ENCODE measurements around the gene RABEPK. TPM values are rescaled to one million over a fixed set of nuclear protein-coding genes. Genes with fewer than 3 reads are reported as not detected.

Gene RABEPK
- total and polyA plus RNA-seq, 12 donors: 6.5 to 24.3 (median 10.2) TPM

- Histone ChIP-seq H3K9me3 (no peaks in the 10 kb centered on the region), H3K27ac (peak overlapping the region in 2 of 10 donors; percentile 16 to 95), H3K4me1 (peaks cover 0 to 51% (median 16%) of the 10 kb centered on the region in 9 donors), H3K27me3 (no peaks in the 10 kb centered on the region), H3K36me3 (peaks cover 0 to 8% (median 0%) of the 10 kb centered on the region in 9 donors), H3K4me3 (no peak overlapping the region)
- no peak for ATAC-seq
- TF ChIP-seq, protein P1, sequence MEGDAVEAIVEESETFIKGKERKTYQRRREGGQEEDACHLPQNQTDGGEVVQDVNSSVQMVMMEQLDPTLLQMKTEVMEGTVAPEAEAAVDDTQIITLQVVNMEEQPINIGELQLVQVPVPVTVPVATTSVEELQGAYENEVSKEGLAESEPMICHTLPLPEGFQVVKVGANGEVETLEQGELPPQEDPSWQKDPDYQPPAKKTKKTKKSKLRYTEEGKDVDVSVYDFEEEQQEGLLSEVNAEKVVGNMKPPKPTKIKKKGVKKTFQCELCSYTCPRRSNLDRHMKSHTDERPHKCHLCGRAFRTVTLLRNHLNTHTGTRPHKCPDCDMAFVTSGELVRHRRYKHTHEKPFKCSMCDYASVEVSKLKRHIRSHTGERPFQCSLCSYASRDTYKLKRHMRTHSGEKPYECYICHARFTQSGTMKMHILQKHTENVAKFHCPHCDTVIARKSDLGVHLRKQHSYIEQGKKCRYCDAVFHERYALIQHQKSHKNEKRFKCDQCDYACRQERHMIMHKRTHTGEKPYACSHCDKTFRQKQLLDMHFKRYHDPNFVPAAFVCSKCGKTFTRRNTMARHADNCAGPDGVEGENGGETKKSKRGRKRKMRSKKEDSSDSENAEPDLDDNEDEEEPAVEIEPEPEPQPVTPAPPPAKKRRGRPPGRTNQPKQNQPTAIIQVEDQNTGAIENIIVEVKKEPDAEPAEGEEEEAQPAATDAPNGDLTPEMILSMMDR (IDR thresholded peaks at IDR 0.05): no peak
- intact Hi-C loops (cut with DNase I): loop anchor here in 3 of 10 donors (5.0 to 10.0 kb wide), 2 partner anchors 113 to 116 kb away; no protein-coding TSS in a partner anchor
- WGBS, 2 donors: 61 to 81% methylated on average over 2 of the region's 2 CpGs
- DNase-seq: no peak
These were observed 58.6 kb downstream of the RABEPK start for GRCh38 chr9:125258832-125259534.

GRCh38 chr9:125260561-125260960, 60.2 kb downstream of the RABEPK start:
- no peak overlapping the region for H3K4me3 ChIP-seq
- no peaks in the 10 kb centered on the region for H3K27me3 ChIP-seq
- TF ChIP-seq, protein P1 (IDR thresholded peaks at IDR 0.05): no peak
- H3K27ac ChIP-seq: peak overlapping the region in 1 of 10 donors; percentile 95
- no peaks in the 10 kb centered on the region for H3K9me3 ChIP-seq
- intact Hi-C loops (cut with DNase I): no loop called here
- no peak for DNase-seq
- peaks cover 0 to 59% (median 26%) of the 10 kb centered on the region in 9 donors for H3K4me1 ChIP-seq
- no peak for ATAC-seq
- H3K36me3 ChIP-seq: peaks cover 0 to 15% (median 0%) of the 10 kb centered on the region in 9 donors

- H3K4me3 ChIP-seq: peak within 1 kb of the TSS; percentile 68 to 99 (median 94)
- intact Hi-C loops (cut with DNase I): loop anchor here in 2 of 10 donors (1.0 kb wide), 1 partner anchor 20 kb away; the partner anchor contains the start of gene HSPA5 (in 2 of the 2)
- TF ChIP-seq, protein P1 (IDR thresholded peaks at IDR 0.05): peak in 8 of 9 donors; percentile 11 to 66 (median 50)
- DNase-seq (peak; percentile 85 to 93), ATAC-seq (peak; percentile 99 to 100 (median 99))
- no peaks in the 10 kb centered on the region for H3K9me3 ChIP-seq
- H3K27me3 ChIP-seq: no peaks in the 10 kb centered on the region
- 2 to 4% methylated on average over 72 of the region's 72 CpGs for WGBS, 2 donors
- H3K4me1 ChIP-seq: peaks cover 0 to 59% (median 26%) of the 10 kb centered on the region in 9 donors
- H3K27ac ChIP-seq: peak within 1 kb of the TSS in 9 of 10 donors; percentile 73 to 95 (median 85)
- H3K36me3 ChIP-seq: peaks cover 0 to 19% (median 0%) of the 10 kb centered on the region in 9 donors
These were observed 61.4 kb downstream of the RABEPK start, which contains the start of gene GAPVD1 for GRCh38 chr9:125261501-125262293. Gene GAPVD1 (plus strand): TSS chr9:125261826. CDS start chr9:125298922, 37,096 bp downstream.
